Panc1 (cell line): ENCODE data around the gene RRM1.

Experiments
- CTCF ChIP-seq: fragments of 450-650 bp; IDR thresholded peaks from 2 replicates; pipeline ENCODE4 v1.5.1; 2017; ENCODE audit warnings: mild to moderate bottlenecking
- POLR2AphosphoS5 ChIP-seq: IDR thresholded peaks from 2 replicates; pipeline ENCODE4 v1.6.1; 2012; ENCODE audit warnings: mild to moderate bottlenecking, low read depth, low read length, moderate library complexity
- REST ChIP-seq, 2 experiments: IDR thresholded peaks; 2 replicates each; pipeline ENCODE4 v1.6.1; 2011 to 2012; ENCODE audit warnings: low read depth in 2 of 2, control low read depth in 1 of 2, low read length in 1 of 2, mild to moderate bottlenecking in 1 of 2, moderate library complexity in 1 of 2; ENCODE audit not compliant: insufficient read depth in 1 of 2

GRCh38 chr11:4087551-4087950, 7.0 kb upstream of the RRM1 start:
- TF ChIP-seq CTCF (no peak), POLR2AphosphoS5 (no peak), REST (IDR thresholded peaks at IDR 0.05; ENCODE audit: insufficient read depth in 1 of 2, low read depth in 2 of 2, low read length in 1 of 2) (no peak)
